ENCODE data around the gene SPATA2. TPM values are rescaled to one million over a fixed set of nuclear protein-coding genes. Genes with fewer than 3 reads are reported as not detected.

Gene SPATA2
- total and polyA plus RNA-seq, 2 of the 8 experiments (the other 6 are each of a cell fraction or from before 2014, with no cell fraction given), result 11.0 to 13.0 TPM

GRCh38 chr20:49894073-49894470 is 21.3 kb downstream of the SPATA2 start:
- TF ChIP-seq MAFK (IDR thresholded peaks at IDR 0.05; ENCODE audit: low read depth, low read length) (no peak), RFX5 (IDR thresholded peaks at IDR 0.05; ENCODE audit: borderline replicate concordance, low read depth, low read length) (no peak), BCL11A (IDR thresholded peaks at IDR 0.05; ENCODE audit: low read depth in 2 of 2, low read length in 2 of 2) (no peak), EGR1 (IDR thresholded peaks at IDR 0.05; ENCODE audit: borderline replicate concordance, low read depth, low read length) (no peak), POU5F1 (IDR thresholded peaks at IDR 0.05; ENCODE audit: low read depth, low read length) (no peak), SP2 (IDR thresholded peaks at IDR 0.05; ENCODE audit: low read length) (no peak), CTBP2 (IDR thresholded peaks at IDR 0.05; ENCODE audit: borderline replicate concordance, insufficient read depth, insufficient read length, low read length) (no peak), POLR2AphosphoS5 (IDR thresholded peaks at IDR 0.05; ENCODE audit: low read depth, low read length) (no peak), MAX (IDR thresholded peaks at IDR 0.05) (no peak)
- 90% methylated on average over 6 of the region's 6 CpGs; no CpG with 5 or more reads in 1 of the 2 experiments for WGBS, 2 experiments (ENCODE audit: extremely low coverage in 1 of 2, insufficient coverage in 1 of 2, insufficient read length in 1 of 2, insufficient replicate concordance in 2 of 2, low coverage in 1 of 2, low lambda C conversion rate in 2 of 2, missing lambda C conversion rate in 1 of 2)
- H2BK12ac ChIP-seq (ENCODE audit: low read depth, low read length), result no peak overlapping the region
- H3K79me1 ChIP-seq (ENCODE audit: low read depth, low read length), result no peaks in the 10 kb centered on the region
- H3K23ac ChIP-seq (ENCODE audit: insufficient read length), result no peak overlapping the region
- no peak overlapping the region for H3K27ac ChIP-seq (ENCODE audit: low read depth, low read length)
- H2AFZ ChIP-seq (ENCODE audit: low read length), result no peak overlapping the region
- H3K18ac ChIP-seq (ENCODE audit: extremely low read depth, low read length), result no peak overlapping the region
- no peaks in the 10 kb centered on the region for H3K27me3 ChIP-seq (replicated peaks in 1 of 4; ENCODE audit: control insufficient read depth in 3 of 4, extremely low read depth in 1 of 4, insufficient read depth in 3 of 4, low read length in 3 of 4)
- no peak overlapping the region for H3K14ac ChIP-seq (ENCODE audit: insufficient read length)
- H4K5ac ChIP-seq (ENCODE audit: insufficient read length, low read depth, low read length), result no peak overlapping the region
- H2BK20ac ChIP-seq (ENCODE audit: low read length), result no peak overlapping the region
- ChIA-PET CTCF (ENCODE audit: partially characterized antibody) (interaction anchor here (0.9 to 12.8 kb wide), 6 partner anchors 13 to 293 kb away, joined by 3 to 199 read pairs (median 4); no protein-coding TSS in a partner anchor), POLR2A (ENCODE audit: partially characterized antibody) (interaction anchor here (2.0 kb wide), 1 partner anchor 7 kb away, joined by 7 read pairs; no protein-coding TSS in a partner anchor)
- FAIRE-seq, result no peak
- no peak overlapping the region for H2AK5ac ChIP-seq (ENCODE audit: low read depth, low read length)
- H4K20me1 ChIP-seq (replicated peaks in 1 of 2; ENCODE audit: control insufficient read depth in 1 of 2, insufficient read depth in 2 of 2, low read length in 2 of 2), result peaks cover 0 to 2% of the 10 kb centered on the region in 2 experiments
- no peak overlapping the region for H2BK15ac ChIP-seq (ENCODE audit: low read length)
- no peak overlapping the region for H3K4me3 ChIP-seq (ENCODE audit: extremely low read depth in 1 of 4, insufficient read depth in 2 of 4, low read depth in 3 of 4, low read length in 4 of 4)
- no peak overlapping the region for H2BK5ac ChIP-seq (ENCODE audit: low read depth, low read length)
- no peak overlapping the region for H2BK120ac ChIP-seq (replicated peaks; ENCODE audit: low read depth, low read length)
- H3K23me2 ChIP-seq (ENCODE audit: low read depth, low read length), result no peaks in the 10 kb centered on the region
- H4K91ac ChIP-seq (replicated peaks; ENCODE audit: insufficient read length, low read length), result no peak overlapping the region
- H3K9ac ChIP-seq (replicated peaks in 1 of 4; ENCODE audit: extremely low read depth in 1 of 4, low read depth in 3 of 4, low read length in 3 of 4), result no peak overlapping the region
- H3K56ac ChIP-seq (replicated peaks; ENCODE audit: insufficient read length, low read depth, low read length), result no peak overlapping the region
- no peaks in the 10 kb centered on the region for H3K36me3 ChIP-seq (ENCODE audit: control insufficient read depth in 2 of 4, insufficient read depth in 4 of 4, low read length in 3 of 4)
- H3K9me3 ChIP-seq (ENCODE audit: insufficient read depth in 2 of 2, low read depth in 1 of 2, low read length in 1 of 2), result no peaks in the 10 kb centered on the region
- H3K4ac ChIP-seq (replicated peaks; ENCODE audit: insufficient read length, low read depth, low read length), result no peak overlapping the region
- H3K79me2 ChIP-seq (ENCODE audit: control insufficient read depth in 1 of 2, insufficient read depth in 2 of 2, low read length in 2 of 2), result no peaks in the 10 kb centered on the region
- H3K4me1 ChIP-seq (replicated peaks in 1 of 4; ENCODE audit: control insufficient read depth in 3 of 4, insufficient read depth in 4 of 4, low read length in 3 of 4), result peaks cover 0 to 12% (median 7%) of the 10 kb centered on the region in 4 experiments; a peak in 4 of 7 replicates
- no peak for DNase-seq (ENCODE audit: low read depth in 1 of 2, low spot score in 2 of 2)
- no peak overlapping the region for H3K4me2 ChIP-seq (ENCODE audit: insufficient read depth in 1 of 2, low read depth in 2 of 2, low read length in 2 of 2)
- H4K8ac ChIP-seq (ENCODE audit: extremely low read depth, insufficient read depth, low read length), result no peak overlapping the region

All from H1 (cell line).